Measurements from ENCODE around the gene MIOS.

Gene MIOS

GRCh38 chr7:7583731-7584130 is 17.0 kb downstream of the MIOS start:
- Histone ChIP-seq H3K79me2 (ENCODE audit: control insufficient read depth, insufficient read depth, low read length, unreplicated experiment) (peaks cover 4% of the 10 kb centered on the region), H3K4me1 (ENCODE audit: control insufficient read depth, insufficient read depth, low read length, unreplicated experiment) (no peaks in the 10 kb centered on the region), H3K27ac (ENCODE audit: low read depth, low read length) (no peak overlapping the region), H3K27me3 (ENCODE audit: insufficient read depth, low read length) (no peaks in the 10 kb centered on the region), H3K36me3 (ENCODE audit: insufficient read depth, low read length) (no peaks in the 10 kb centered on the region; the same call in 1 of the 2 replicates), H3K4me3 (ENCODE audit: low read depth, low read length) (no peak overlapping the region), H2AFZ (ENCODE audit: low read length, unreplicated experiment) (no peak overlapping the region)

GRCh38 chr7:7584653-7585052 is 18.0 kb downstream of the MIOS start:
- H3K27me3 ChIP-seq (ENCODE audit: insufficient read depth, low read length) = no peaks in the 10 kb centered on the region
- no peaks in the 10 kb centered on the region for H3K4me1 ChIP-seq (ENCODE audit: control insufficient read depth, insufficient read depth, low read length, unreplicated experiment)
- no peak overlapping the region for H2AFZ ChIP-seq (ENCODE audit: low read length, unreplicated experiment)
- H3K79me2 ChIP-seq (ENCODE audit: control insufficient read depth, insufficient read depth, low read length, unreplicated experiment) = no peaks in the 10 kb centered on the region
- H3K27ac ChIP-seq (ENCODE audit: low read depth, low read length) = no peak overlapping the region
- no peak overlapping the region for H3K4me3 ChIP-seq (ENCODE audit: low read depth, low read length)
- peaks cover 5% of the 10 kb centered on the region for H3K36me3 ChIP-seq (ENCODE audit: insufficient read depth, low read length)

GRCh38 chr7:7585241-7585928 is 18.7 kb downstream of the MIOS start:
- H3K4me1 ChIP-seq (ENCODE audit: control insufficient read depth, insufficient read depth, low read length, unreplicated experiment) = no peaks in the 10 kb centered on the region
- H3K36me3 ChIP-seq (ENCODE audit: insufficient read depth, low read length) = peaks cover 9% of the 10 kb centered on the region; the same call in 1 of the 2 replicates
- no peak overlapping the region for H2AFZ ChIP-seq (ENCODE audit: low read length, unreplicated experiment)
- H3K79me2 ChIP-seq (ENCODE audit: control insufficient read depth, insufficient read depth, low read length, unreplicated experiment) = no peaks in the 10 kb centered on the region
- no peak overlapping the region for H3K4me3 ChIP-seq (ENCODE audit: low read depth, low read length)
- no peaks in the 10 kb centered on the region for H3K27me3 ChIP-seq (ENCODE audit: insufficient read depth, low read length)
- H3K27ac ChIP-seq (ENCODE audit: low read depth, low read length) = no peak overlapping the region

GRCh38 chr7:7595451-7595850 is 28.8 kb downstream of the MIOS start:
- no peak overlapping the region for H3K4me3 ChIP-seq (ENCODE audit: low read depth, low read length)
- peaks cover 21% of the 10 kb centered on the region for H3K36me3 ChIP-seq (ENCODE audit: insufficient read depth, low read length)

GRCh38 chr7:7596176-7596575 is 29.5 kb downstream of the MIOS start:
- H3K79me2 ChIP-seq (ENCODE audit: control insufficient read depth, insufficient read depth, low read length, unreplicated experiment) = no peaks in the 10 kb centered on the region
- H2AFZ ChIP-seq (ENCODE audit: low read length, unreplicated experiment) = no peak overlapping the region
- H3K27ac ChIP-seq (ENCODE audit: low read depth, low read length) = no peak overlapping the region
- H3K27me3 ChIP-seq (ENCODE audit: insufficient read depth, low read length) = no peaks in the 10 kb centered on the region
- no peak overlapping the region for H3K4me3 ChIP-seq (ENCODE audit: low read depth, low read length)
- H3K36me3 ChIP-seq (ENCODE audit: insufficient read depth, low read length) = peaks cover 21% of the 10 kb centered on the region
- H3K4me1 ChIP-seq (ENCODE audit: control insufficient read depth, insufficient read depth, low read length, unreplicated experiment) = no peaks in the 10 kb centered on the region

More at GRCh38 chr7:7595451-7595850, 28.8 kb downstream of the MIOS start:
- Histone ChIP-seq H3K27me3 (ENCODE audit: insufficient read depth, low read length) (no peaks in the 10 kb centered on the region), H3K79me2 (ENCODE audit: control insufficient read depth, insufficient read depth, low read length, unreplicated experiment) (no peaks in the 10 kb centered on the region), H3K27ac (ENCODE audit: low read depth, low read length) (no peak overlapping the region), H2AFZ (ENCODE audit: low read length, unreplicated experiment) (no peak overlapping the region), H3K4me1 (ENCODE audit: control insufficient read depth, insufficient read depth, low read length, unreplicated experiment) (no peaks in the 10 kb centered on the region)

GRCh38 chr7:7607010-7607409 is 40.3 kb downstream of the MIOS start:
- Histone ChIP-seq H2AFZ (ENCODE audit: low read length, unreplicated experiment) (no peak overlapping the region), H3K27me3 (ENCODE audit: insufficient read depth, low read length) (no peaks in the 10 kb centered on the region), H3K4me3 (ENCODE audit: low read depth, low read length) (no peak overlapping the region), H3K4me1 (ENCODE audit: control insufficient read depth, insufficient read depth, low read length, unreplicated experiment) (no peaks in the 10 kb centered on the region), H3K36me3 (ENCODE audit: insufficient read depth, low read length) (0 out of 2 replicates have a peak, but pooled peaks cover 3% of the 10 kb centered on the region), H3K27ac (ENCODE audit: low read depth, low read length) (no peak overlapping the region), H3K79me2 (ENCODE audit: control insufficient read depth, insufficient read depth, low read length, unreplicated experiment) (no peaks in the 10 kb centered on the region)

- Histone ChIP-seq H3K4me1 (ENCODE audit: control insufficient read depth, insufficient read depth, low read length, unreplicated experiment) (no peaks in the 10 kb centered on the region), H3K27ac (ENCODE audit: low read depth, low read length) (no peak overlapping the region), H3K79me2 (ENCODE audit: control insufficient read depth, insufficient read depth, low read length, unreplicated experiment) (no peaks in the 10 kb centered on the region), H3K36me3 (ENCODE audit: insufficient read depth, low read length) (0 out of 2 replicates have a peak, but pooled peaks cover 3% of the 10 kb centered on the region), H3K27me3 (ENCODE audit: insufficient read depth, low read length) (no peaks in the 10 kb centered on the region), H2AFZ (ENCODE audit: low read length, unreplicated experiment) (no peak overlapping the region), H3K4me3 (ENCODE audit: low read depth, low read length) (no peak overlapping the region)
Observed at GRCh38 chr7:7609330-7609729, 42.6 kb downstream of the MIOS start.

- no peaks in the 10 kb centered on the region for H3K79me2 ChIP-seq (ENCODE audit: control insufficient read depth, insufficient read depth, low read length, unreplicated experiment)
Observed at GRCh38 chr7:7612519-7612918, 45.8 kb downstream of the MIOS start.

GRCh38 chr7:7613210-7613609 is 46.5 kb downstream of the MIOS start:
- Histone ChIP-seq H3K27ac (ENCODE audit: low read depth, low read length) (no peak overlapping the region), H3K36me3 (ENCODE audit: insufficient read depth, low read length) (no peaks in the 10 kb centered on the region), H3K4me3 (ENCODE audit: low read depth, low read length) (no peak overlapping the region), H2AFZ (ENCODE audit: low read length, unreplicated experiment) (no peak overlapping the region), H3K27me3 (ENCODE audit: insufficient read depth, low read length) (no peaks in the 10 kb centered on the region), H3K79me2 (ENCODE audit: control insufficient read depth, insufficient read depth, low read length, unreplicated experiment) (no peaks in the 10 kb centered on the region), H3K4me1 (ENCODE audit: control insufficient read depth, insufficient read depth, low read length, unreplicated experiment) (no peaks in the 10 kb centered on the region)

More at GRCh38 chr7:7612519-7612918, 45.8 kb downstream of the MIOS start:
- H3K27ac ChIP-seq (ENCODE audit: low read depth, low read length) = no peak overlapping the region
- no peak overlapping the region for H3K4me3 ChIP-seq (ENCODE audit: low read depth, low read length)
- H2AFZ ChIP-seq (ENCODE audit: low read length, unreplicated experiment) = no peak overlapping the region
- no peaks in the 10 kb centered on the region for H3K4me1 ChIP-seq (ENCODE audit: control insufficient read depth, insufficient read depth, low read length, unreplicated experiment)
- no peaks in the 10 kb centered on the region for H3K27me3 ChIP-seq (ENCODE audit: insufficient read depth, low read length)
- H3K36me3 ChIP-seq (ENCODE audit: insufficient read depth, low read length) = no peaks in the 10 kb centered on the region

GRCh38 chr7:7614018-7614741 is 47.5 kb downstream of the MIOS start:
- Histone ChIP-seq H2AFZ (ENCODE audit: low read length, unreplicated experiment) (no peak overlapping the region), H3K27ac (ENCODE audit: low read depth, low read length) (no peak overlapping the region), H3K36me3 (ENCODE audit: insufficient read depth, low read length) (no peaks in the 10 kb centered on the region), H3K4me3 (ENCODE audit: low read depth, low read length) (no peak overlapping the region), H3K4me1 (ENCODE audit: control insufficient read depth, insufficient read depth, low read length, unreplicated experiment) (no peaks in the 10 kb centered on the region), H3K27me3 (ENCODE audit: insufficient read depth, low read length) (no peaks in the 10 kb centered on the region), H3K79me2 (ENCODE audit: control insufficient read depth, insufficient read depth, low read length, unreplicated experiment) (no peaks in the 10 kb centered on the region)

- Histone ChIP-seq H2AFZ (ENCODE audit: low read length, unreplicated experiment) (no peak overlapping the region), H3K27ac (ENCODE audit: low read depth, low read length) (no peak overlapping the region), H3K4me3 (ENCODE audit: low read depth, low read length) (no peak overlapping the region), H3K4me1 (ENCODE audit: control insufficient read depth, insufficient read depth, low read length, unreplicated experiment) (no peaks in the 10 kb centered on the region), H3K36me3 (ENCODE audit: insufficient read depth, low read length) (no peaks in the 10 kb centered on the region), H3K79me2 (ENCODE audit: control insufficient read depth, insufficient read depth, low read length, unreplicated experiment) (no peaks in the 10 kb centered on the region), H3K27me3 (ENCODE audit: insufficient read depth, low read length) (no peaks in the 10 kb centered on the region)
Observed at GRCh38 chr7:7617550-7617949, 50.9 kb downstream of the MIOS start.

Data from ACC112 (cell line).